ENCODE results near the gene MFAP4.
A peak's percentile ranks its signal among the peaks of the same experiment; 100 is the strongest.

MFAP4 gene

DNA sequence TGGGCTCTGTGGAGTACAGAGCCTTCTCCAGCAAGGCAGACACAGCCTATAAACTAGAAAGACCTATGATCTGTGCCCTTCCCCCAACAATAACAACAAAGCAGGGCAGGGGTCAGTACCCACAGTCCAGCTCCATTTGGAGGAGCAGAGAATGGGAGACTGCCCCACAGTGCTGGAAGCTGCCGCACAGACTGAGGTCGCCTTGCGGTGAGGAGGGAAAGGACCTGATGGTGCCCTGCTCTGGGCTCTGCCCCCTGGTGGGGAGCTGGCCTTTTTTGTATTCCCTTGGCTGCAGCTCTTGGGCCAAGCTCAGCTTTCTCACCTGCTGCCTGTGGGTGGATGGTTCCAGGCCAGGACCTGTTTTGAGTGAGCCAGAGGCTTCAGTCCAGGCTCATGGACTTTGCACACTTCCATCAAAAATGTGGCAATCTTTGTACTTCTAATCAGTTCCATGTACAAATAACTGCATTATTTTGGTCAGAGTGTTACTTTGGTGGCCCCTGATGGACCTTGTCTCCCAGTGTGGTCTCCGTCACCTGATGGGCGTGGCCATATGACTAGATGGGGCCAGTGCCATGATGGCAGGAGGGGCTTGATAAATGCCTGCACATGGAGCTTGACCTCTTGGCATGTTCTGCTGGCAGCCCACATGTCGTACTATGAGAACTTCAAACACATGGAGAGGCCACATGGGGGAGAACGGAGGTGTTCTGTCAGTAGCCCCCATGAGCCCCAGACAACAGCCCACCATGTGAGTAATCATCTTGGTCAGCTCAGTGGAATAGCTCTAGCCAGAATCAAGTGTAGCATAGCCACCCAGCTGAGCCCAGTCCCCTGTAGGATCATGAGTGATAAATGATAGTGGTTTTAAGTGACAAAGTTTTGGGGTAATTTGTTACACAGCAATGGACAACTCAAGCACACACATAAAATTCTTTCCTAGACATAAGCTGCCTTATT, 48.7 kb downstream of the MFAP4 start:
- no peaks in the 10 kb centered on the region for H3K9me3 Mint-ChIP-seq
- H3K27me3 Mint-ChIP-seq = peaks cover 7% of the 10 kb centered on the region
- DNase-seq (ENCODE audit: low spot score in 2 of 2) (peak; percentile 70 to 76), ATAC-seq (ENCODE audit: low read depth) (peak; percentile 98)
- no peak overlapping the region for H3K4me3 Mint-ChIP-seq
- H3K36me3 Mint-ChIP-seq = peaks cover 1% of the 10 kb centered on the region
- H3K4me1 Mint-ChIP-seq = peaks cover 4% of the 10 kb centered on the region
- H3K27ac Mint-ChIP-seq = no peak overlapping the region

DNA sequence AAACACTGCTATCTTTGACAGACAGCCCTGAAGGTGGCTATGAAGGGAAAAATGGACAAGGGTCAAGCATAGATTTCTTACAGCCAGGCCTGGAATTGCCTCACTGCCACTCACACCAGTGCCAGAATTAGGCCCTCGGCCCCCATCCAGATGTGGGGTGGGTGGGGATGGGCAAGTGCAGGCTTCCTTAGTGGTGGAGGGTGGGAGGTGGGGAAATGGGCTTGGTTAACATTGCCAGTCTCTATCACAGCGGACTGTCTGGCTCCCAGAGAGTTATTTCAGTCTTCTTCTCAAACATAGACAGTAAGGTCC, 49.3 kb downstream of the MFAP4 start:
- Mint-ChIP-seq H3K27ac (no peak overlapping the region), H3K36me3 (peaks cover 1% of the 10 kb centered on the region), H3K4me3 (no peak overlapping the region), H3K4me1 (peaks cover 6% of the 10 kb centered on the region), H3K9me3 (no peaks in the 10 kb centered on the region), H3K27me3 (peaks cover 6% of the 10 kb centered on the region)
- ATAC-seq (ENCODE audit: low read depth) = no peak
- no peak for DNase-seq (ENCODE audit: low spot score in 2 of 2)

GRCh38 chr17:19336938-19337711, 49.9 kb downstream of the MFAP4 start:
- no peak for ATAC-seq (ENCODE audit: low read depth)
- peaks cover 1% of the 10 kb centered on the region for H3K36me3 Mint-ChIP-seq
- H3K4me3 Mint-ChIP-seq = no peak overlapping the region
- H3K27ac Mint-ChIP-seq = no peak overlapping the region
- no peak for DNase-seq (ENCODE audit: low spot score in 2 of 2)
- H3K27me3 Mint-ChIP-seq = peaks cover 5% of the 10 kb centered on the region
- H3K4me1 Mint-ChIP-seq = peaks cover 8% of the 10 kb centered on the region
- H3K9me3 Mint-ChIP-seq = no peaks in the 10 kb centered on the region

- H3K36me3 Mint-ChIP-seq = peaks cover 1% of the 10 kb centered on the region
- no peaks in the 10 kb centered on the region for H3K9me3 Mint-ChIP-seq
- peaks cover 3% of the 10 kb centered on the region for H3K27me3 Mint-ChIP-seq
- no peak overlapping the region for H3K4me3 Mint-ChIP-seq
- ATAC-seq (ENCODE audit: low read depth) (no peak), DNase-seq (ENCODE audit: low spot score in 2 of 2) (no peak)
- no peak overlapping the region for H3K27ac Mint-ChIP-seq
- peaks cover 8% of the 10 kb centered on the region for H3K4me1 Mint-ChIP-seq
Measured at GRCh38 chr17:19335951-19336631, 50.9 kb downstream of the MFAP4 start.

GRCh38 chr17:19334331-19334730, 52.7 kb downstream of the MFAP4 start:
- ATAC-seq (ENCODE audit: low read depth) = no peak
- Mint-ChIP-seq H3K4me3 (no peak overlapping the region), H3K9me3 (no peaks in the 10 kb centered on the region), H3K36me3 (peaks cover 5% of the 10 kb centered on the region), H3K27ac (no peak overlapping the region), H3K4me1 (peaks cover 11% of the 10 kb centered on the region), H3K27me3 (peaks cover 3% of the 10 kb centered on the region)
- no peak for DNase-seq (ENCODE audit: low spot score in 2 of 2)

- H3K9me3 Mint-ChIP-seq = no peaks in the 10 kb centered on the region
- H3K36me3 Mint-ChIP-seq = peaks cover 5% of the 10 kb centered on the region
- H3K27ac Mint-ChIP-seq = no peak overlapping the region
- peaks cover 11% of the 10 kb centered on the region for H3K4me1 Mint-ChIP-seq
- ATAC-seq (ENCODE audit: low read depth) (no peak), DNase-seq (ENCODE audit: low spot score in 2 of 2) (no peak)
- H3K27me3 Mint-ChIP-seq = peaks cover 3% of the 10 kb centered on the region
- H3K4me3 Mint-ChIP-seq = no peak overlapping the region
Measured at GRCh38 chr17:19333736-19334290, 53.2 kb downstream of the MFAP4 start.
